Activated T-helper 17 cell treated with anti-CD3 and anti-CD28 coated beads, Interleukin-2, amount 50 U/mL, for 72 hours (primary cell): ENCODE results near the gene ZNF543. TPM values are rescaled to one million over a fixed set of nuclear protein-coding genes. Genes with fewer than 3 reads are reported as not detected.

ENCODE experiments used
- ATAC-seq: fragments of 150-1000 bp; cut with Tn5 transposase; replicated peaks from 2 replicates; pipeline ENCODE4 v1.10.0; 2021; ENCODE audit warnings: mild to moderate bottlenecking, moderate library complexity
- H3K27ac Mint-ChIP-seq: one replicate; pipeline ENCODE4 v1.8.0; 2022; ENCODE audit warnings: mixed read lengths
- H3K27me3 Mint-ChIP-seq: one replicate; pipeline ENCODE4 v1.8.0; 2022; ENCODE audit warnings: mixed read lengths
- H3K36me3 Mint-ChIP-seq: one replicate; pipeline ENCODE4 v1.8.0; 2022; ENCODE audit warnings: low read depth, mild to moderate bottlenecking, mixed read lengths
- H3K4me1 Mint-ChIP-seq: one replicate; pipeline ENCODE4 v1.8.0; 2022; ENCODE audit warnings: mixed read lengths
- H3K4me3 Mint-ChIP-seq: one replicate; pipeline ENCODE4 v1.8.0; 2022; ENCODE audit warnings: mild to moderate bottlenecking, mixed read lengths
- H3K9me3 Mint-ChIP-seq: one replicate; pipeline ENCODE4 v1.8.0; 2022; ENCODE audit warnings: mixed read lengths
- total RNA-seq, 2 donors: library from RNA; stranded (reverse); gene quantifications; one replicate each; pipeline ENCODE4 v1.2.3, GENCODE V29; 2022

ZNF543 gene
- total RNA-seq, 2 donors from 2014 or later: 6.6 to 6.7 TPM

DNA sequence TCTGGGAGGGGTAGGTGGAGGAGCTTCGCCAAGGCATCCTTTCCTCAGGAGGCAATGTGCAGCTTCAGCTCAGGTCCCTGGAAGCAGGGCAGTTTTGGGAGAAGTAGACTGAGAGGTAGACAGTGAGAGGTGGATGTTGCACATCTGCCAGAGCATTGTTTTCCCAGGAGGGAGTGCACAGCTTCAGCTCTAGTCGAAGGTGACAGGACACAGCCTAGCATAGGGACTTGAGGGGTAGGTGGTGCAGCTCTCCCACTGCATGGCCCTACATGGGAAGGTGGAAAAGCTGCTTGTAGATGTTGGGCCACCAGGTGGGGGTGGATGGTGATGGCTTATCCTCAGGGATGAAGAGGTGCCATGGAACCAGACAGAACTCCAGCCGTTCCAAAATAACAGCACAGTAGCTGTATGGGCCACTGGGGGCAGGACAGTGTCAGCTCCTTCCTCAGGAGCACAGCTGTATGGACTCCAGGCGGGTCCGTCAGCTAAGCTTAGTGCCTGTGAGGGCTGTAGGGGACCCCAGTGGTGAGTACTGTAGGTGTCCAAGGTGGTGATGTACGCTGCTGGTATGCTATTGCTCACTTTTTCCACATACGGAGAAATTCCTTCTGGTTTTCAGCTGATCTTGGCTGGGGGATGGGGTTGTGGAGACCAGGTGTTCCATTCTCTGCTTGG lies 17.4 kb upstream of the ZNF543 start:
- H3K4me1 Mint-ChIP-seq: peaks cover 5% of the 10 kb centered on the region
- H3K27ac Mint-ChIP-seq: no peak overlapping the region
- no peaks in the 10 kb centered on the region for H3K27me3 Mint-ChIP-seq
- peaks cover 8% of the 10 kb centered on the region for H3K9me3 Mint-ChIP-seq
- ATAC-seq: no peak
- H3K36me3 Mint-ChIP-seq: peaks cover 46% of the 10 kb centered on the region
- no peak overlapping the region for H3K4me3 Mint-ChIP-seq

DNA sequence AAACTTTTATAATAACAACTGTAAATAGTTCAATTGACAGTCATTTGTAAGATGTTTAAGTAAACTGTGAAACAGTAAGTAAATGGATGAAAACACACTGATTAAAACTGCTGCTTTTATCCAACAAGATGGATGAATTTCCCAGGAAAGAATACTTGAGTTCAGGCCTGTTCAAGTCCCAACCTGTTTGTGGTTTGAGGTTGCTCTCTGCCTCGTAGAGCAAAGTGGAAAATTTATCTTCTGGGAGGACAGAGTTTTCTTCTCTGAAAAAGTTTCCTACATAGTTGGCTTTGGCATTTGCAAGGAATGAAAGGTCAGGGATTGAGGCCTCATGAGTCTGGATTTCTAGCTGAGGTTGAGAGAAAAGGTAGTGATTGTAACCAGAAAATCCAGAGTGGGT lies 15.2 kb upstream of the ZNF543 start:
- no peak for ATAC-seq
- no peak overlapping the region for H3K4me3 Mint-ChIP-seq
- no peaks in the 10 kb centered on the region for H3K27me3 Mint-ChIP-seq
- peaks cover 7% of the 10 kb centered on the region for H3K9me3 Mint-ChIP-seq
- no peak overlapping the region for H3K27ac Mint-ChIP-seq
- H3K4me1 Mint-ChIP-seq: peaks cover 4% of the 10 kb centered on the region
- peaks cover 44% of the 10 kb centered on the region for H3K36me3 Mint-ChIP-seq

- Mint-ChIP-seq H3K4me3 (no peak overlapping the region), H3K36me3 (peaks cover 12% of the 10 kb centered on the region), H3K27me3 (no peaks in the 10 kb centered on the region), H3K27ac (no peak overlapping the region), H3K4me1 (no peaks in the 10 kb centered on the region), H3K9me3 (peaks cover 9% of the 10 kb centered on the region)
- ATAC-seq: no peak
Measured at GRCh38 chr19:57308514-57308913, 11.8 kb upstream of the ZNF543 start.

DNA sequence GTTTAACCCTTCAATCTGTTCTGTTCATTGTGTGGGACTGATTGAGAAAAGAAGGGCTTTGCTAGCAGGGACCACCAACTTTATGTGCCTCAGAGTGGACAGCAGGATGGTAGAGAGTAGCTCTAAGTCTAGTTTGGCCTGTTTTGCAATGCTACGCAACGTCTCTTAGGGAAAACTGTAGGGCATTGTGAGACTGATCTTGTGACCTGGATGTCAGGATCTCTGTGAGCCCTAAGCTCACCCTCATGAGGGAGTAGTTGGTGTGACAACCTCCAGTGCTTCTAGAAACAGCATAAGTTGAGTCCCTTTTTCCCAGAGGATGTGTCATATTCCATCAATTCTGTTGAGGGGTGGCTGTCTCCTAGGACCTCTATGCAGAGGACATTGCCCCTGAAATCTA lies 9.5 kb upstream of the ZNF543 start:
- Mint-ChIP-seq H3K4me1 (no peaks in the 10 kb centered on the region), H3K9me3 (peaks cover 9% of the 10 kb centered on the region), H3K4me3 (no peak overlapping the region), H3K27ac (no peak overlapping the region), H3K36me3 (no peaks in the 10 kb centered on the region), H3K27me3 (peaks cover 7% of the 10 kb centered on the region)
- ATAC-seq: no peak

DNA sequence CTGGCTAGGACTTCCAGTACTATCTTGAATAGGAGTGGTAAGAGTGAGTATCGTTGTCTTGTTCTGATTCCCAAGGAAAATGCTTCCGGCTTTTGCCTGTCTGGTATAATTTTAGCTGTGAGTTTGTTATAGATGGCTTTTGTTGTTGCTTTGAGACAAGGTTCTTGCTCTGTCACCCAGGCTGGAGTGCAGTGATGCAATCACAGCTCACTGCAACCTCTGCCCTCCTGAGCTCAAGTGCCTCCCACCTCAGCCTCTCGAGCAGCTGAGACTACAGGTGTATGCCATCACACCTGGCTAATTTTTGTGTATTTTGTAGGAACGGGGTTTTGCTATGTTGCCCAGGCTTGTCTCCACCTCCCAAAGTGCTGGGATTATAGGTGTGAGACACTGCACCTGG lies 6.1 kb upstream of the ZNF543 start:
- Mint-ChIP-seq H3K4me3 (no peak overlapping the region), H3K27ac (no peak overlapping the region), H3K27me3 (peaks cover 23% of the 10 kb centered on the region), H3K9me3 (peaks cover 10% of the 10 kb centered on the region), H3K4me1 (no peaks in the 10 kb centered on the region), H3K36me3 (no peaks in the 10 kb centered on the region)
- ATAC-seq: no peak

- Mint-ChIP-seq H3K27me3 (peaks cover 23% of the 10 kb centered on the region), H3K9me3 (peaks cover 5% of the 10 kb centered on the region), H3K27ac (no peak overlapping the region), H3K4me3 (no peak overlapping the region), H3K4me1 (peaks cover 8% of the 10 kb centered on the region), H3K36me3 (peaks cover 2% of the 10 kb centered on the region)
- no peak for ATAC-seq
Measured at GRCh38 chr19:57317503-57317902, 2.8 kb upstream of the ZNF543 start.

DNA sequence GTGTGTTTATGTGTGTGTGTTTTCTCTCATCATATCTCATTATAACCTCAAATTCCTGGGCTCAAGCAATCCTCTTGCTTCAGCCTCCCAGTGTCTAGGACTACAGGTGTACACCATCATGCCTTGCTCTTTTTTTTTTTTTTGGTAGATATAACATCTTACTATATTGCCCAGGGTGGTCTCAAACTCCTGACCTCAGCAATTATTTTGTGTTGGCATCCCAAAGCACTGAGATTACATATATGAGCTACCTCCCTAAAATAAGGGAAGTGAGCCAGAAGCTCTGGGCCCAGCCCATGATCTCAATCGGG lies 448 bp upstream of the ZNF543 start:
- ATAC-seq: peak; percentile 1
- Mint-ChIP-seq H3K27me3 (peaks cover 23% of the 10 kb centered on the region), H3K4me1 (peaks cover 12% of the 10 kb centered on the region), H3K36me3 (peaks cover 25% of the 10 kb centered on the region), H3K9me3 (peaks cover 10% of the 10 kb centered on the region), H3K4me3 (peak overlapping the region; percentile 94), H3K27ac (peak overlapping the region; percentile 94)

GRCh38 chr19:57321116-57321515 lies 844 bp downstream of the ZNF543 start:
- H3K4me1 Mint-ChIP-seq: peaks cover 12% of the 10 kb centered on the region
- peaks cover 10% of the 10 kb centered on the region for H3K9me3 Mint-ChIP-seq
- peaks cover 13% of the 10 kb centered on the region for H3K27me3 Mint-ChIP-seq
- no peak for ATAC-seq
- peaks cover 38% of the 10 kb centered on the region for H3K36me3 Mint-ChIP-seq
- peak overlapping the region; percentile 94 for H3K27ac Mint-ChIP-seq
- H3K4me3 Mint-ChIP-seq: peak overlapping the region; percentile 94

GRCh38 chr19:57321751-57322150 lies 1.5 kb downstream of the ZNF543 start:
- peaks cover 9% of the 10 kb centered on the region for H3K27me3 Mint-ChIP-seq
- ATAC-seq: no peak
- H3K36me3 Mint-ChIP-seq: peaks cover 44% of the 10 kb centered on the region
- peaks cover 12% of the 10 kb centered on the region for H3K4me1 Mint-ChIP-seq
- peak overlapping the region; percentile 94 for H3K4me3 Mint-ChIP-seq
- H3K27ac Mint-ChIP-seq: peak overlapping the region; percentile 25
- peaks cover 8% of the 10 kb centered on the region for H3K9me3 Mint-ChIP-seq

DNA sequence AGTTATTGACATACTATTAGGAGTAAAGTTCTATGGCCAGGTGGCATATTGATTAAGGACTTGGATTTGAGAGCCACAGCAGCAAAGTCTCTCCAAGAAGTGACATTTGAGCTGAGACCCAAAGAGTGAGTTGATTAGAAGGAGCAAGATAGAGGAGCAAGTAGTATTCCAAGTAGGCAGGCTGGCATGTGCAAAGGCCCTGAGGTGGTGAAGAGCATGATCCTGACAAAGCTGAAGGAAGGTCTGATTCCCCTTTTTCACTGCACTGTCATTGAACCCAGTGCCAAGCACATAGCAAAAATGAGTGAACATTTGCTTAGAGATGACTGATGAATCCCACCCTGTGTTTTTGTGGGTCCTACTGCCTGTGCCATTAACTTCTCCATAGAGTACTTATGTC lies 4.7 kb downstream of the ZNF543 start:
- Mint-ChIP-seq H3K27me3 (no peaks in the 10 kb centered on the region), H3K4me1 (peaks cover 12% of the 10 kb centered on the region), H3K27ac (no peak overlapping the region), H3K4me3 (no peak overlapping the region), H3K36me3 (peaks cover 76% of the 10 kb centered on the region), H3K9me3 (peaks cover 18% of the 10 kb centered on the region)
- ATAC-seq: no peak

DNA sequence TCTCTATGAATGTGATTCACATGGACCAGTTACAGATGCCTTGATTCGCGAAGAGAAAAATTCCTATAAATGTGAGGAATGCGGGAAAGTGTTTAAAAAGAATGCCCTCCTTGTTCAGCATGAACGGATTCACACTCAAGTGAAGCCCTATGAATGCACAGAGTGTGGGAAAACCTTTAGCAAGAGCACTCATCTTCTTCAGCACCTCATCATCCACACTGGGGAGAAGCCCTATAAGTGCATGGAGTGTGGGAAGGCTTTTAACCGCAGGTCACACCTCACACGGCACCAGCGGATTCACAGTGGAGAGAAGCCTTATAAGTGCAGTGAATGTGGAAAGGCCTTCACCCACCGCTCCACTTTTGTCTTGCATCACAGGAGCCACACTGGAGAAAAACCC lies 7.7 kb downstream of the ZNF543 start:
- Mint-ChIP-seq H3K36me3 (peaks cover 73% of the 10 kb centered on the region), H3K27ac (no peak overlapping the region), H3K4me3 (no peak overlapping the region), H3K27me3 (no peaks in the 10 kb centered on the region), H3K4me1 (no peaks in the 10 kb centered on the region), H3K9me3 (peaks cover 14% of the 10 kb centered on the region)
- no peak for ATAC-seq

DNA sequence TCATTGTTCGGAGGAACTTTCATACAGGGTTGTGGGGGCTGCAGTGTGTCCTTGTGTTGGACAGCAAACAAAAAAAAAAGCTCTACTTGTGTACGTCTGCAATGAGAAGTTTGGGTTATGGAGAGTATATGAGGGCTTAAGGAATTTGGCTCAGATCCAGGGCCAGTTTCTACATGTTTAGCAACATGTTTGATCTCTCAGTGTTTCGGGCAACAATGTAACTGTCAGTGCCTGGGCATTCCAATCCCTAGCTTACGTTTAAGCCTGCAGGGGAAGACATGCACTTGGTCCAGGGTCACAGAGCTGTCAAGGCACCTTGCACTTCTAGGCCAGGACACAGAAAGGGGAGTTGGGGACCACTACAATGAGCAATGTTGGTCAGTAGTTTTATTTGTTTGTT lies 13.9 kb downstream of the ZNF543 start:
- Mint-ChIP-seq H3K9me3 (peaks cover 4% of the 10 kb centered on the region), H3K4me1 (no peaks in the 10 kb centered on the region), H3K4me3 (no peak overlapping the region), H3K27ac (no peak overlapping the region), H3K27me3 (no peaks in the 10 kb centered on the region), H3K36me3 (peaks cover 11% of the 10 kb centered on the region)
- ATAC-seq: no peak

DNA sequence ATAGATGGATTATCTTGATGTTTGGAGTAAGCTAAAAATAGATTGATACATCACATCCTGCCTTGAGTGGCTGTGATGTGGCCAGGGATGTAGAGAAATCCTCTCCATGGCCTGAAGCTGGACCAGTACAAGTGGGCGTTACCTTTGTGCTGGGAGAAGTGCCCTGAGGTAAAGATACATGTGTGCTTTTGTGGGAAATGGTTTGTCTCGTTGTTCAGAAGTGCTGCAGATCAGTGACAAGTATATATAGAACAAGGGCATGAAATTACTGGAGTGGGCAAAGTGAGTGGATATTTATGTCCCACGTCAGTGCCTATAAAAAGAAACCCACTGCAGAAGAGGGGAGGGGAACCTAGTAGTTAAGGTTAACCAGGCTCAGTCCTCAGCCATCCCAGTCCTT lies 18.6 kb downstream of the ZNF543 start:
- ATAC-seq: no peak
- H3K27me3 Mint-ChIP-seq: no peaks in the 10 kb centered on the region
- H3K36me3 Mint-ChIP-seq: no peaks in the 10 kb centered on the region
- H3K27ac Mint-ChIP-seq: no peak overlapping the region
- H3K4me3 Mint-ChIP-seq: no peak overlapping the region
- peaks cover 9% of the 10 kb centered on the region for H3K9me3 Mint-ChIP-seq
- H3K4me1 Mint-ChIP-seq: no peaks in the 10 kb centered on the region

DNA sequence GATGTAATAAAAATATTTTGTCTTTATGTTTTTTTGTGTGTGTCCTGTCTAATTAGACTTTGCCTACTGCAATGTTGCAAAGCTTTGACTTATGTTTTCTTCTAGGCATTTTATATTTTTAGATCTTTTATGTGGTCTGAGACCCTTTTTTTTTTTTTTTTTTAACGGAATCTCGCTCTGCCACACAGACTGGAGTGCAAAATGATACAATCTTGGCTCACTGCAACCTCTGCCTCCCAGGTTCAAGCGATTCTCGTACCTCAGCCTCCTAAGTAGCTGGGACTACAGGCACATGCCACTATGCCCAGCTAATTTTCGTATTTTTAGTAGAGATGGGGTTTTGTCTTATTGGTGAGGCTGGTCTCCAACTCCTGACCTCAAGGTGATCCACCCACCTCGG lies 22.3 kb downstream of the ZNF543 start:
- H3K9me3 Mint-ChIP-seq: peaks cover 5% of the 10 kb centered on the region
- H3K27me3 Mint-ChIP-seq: peaks cover 4% of the 10 kb centered on the region
- H3K4me1 Mint-ChIP-seq: no peaks in the 10 kb centered on the region
- no peaks in the 10 kb centered on the region for H3K36me3 Mint-ChIP-seq
- no peak overlapping the region for H3K4me3 Mint-ChIP-seq
- no peak overlapping the region for H3K27ac Mint-ChIP-seq
- ATAC-seq: no peak

- no peak for ATAC-seq
- H3K27me3 Mint-ChIP-seq: peaks cover 4% of the 10 kb centered on the region
- no peak overlapping the region for H3K27ac Mint-ChIP-seq
- peaks cover 7% of the 10 kb centered on the region for H3K9me3 Mint-ChIP-seq
- peaks cover 24% of the 10 kb centered on the region for H3K36me3 Mint-ChIP-seq
- H3K4me1 Mint-ChIP-seq: peaks cover 23% of the 10 kb centered on the region
- H3K4me3 Mint-ChIP-seq: no peak overlapping the region
Measured at GRCh38 chr19:57348136-57348535, 27.9 kb downstream of the ZNF543 start.
